RWPE1 (cell line): ENCODE results near the gene PHYKPL.
"Not testable (repeated sequence)": the region's sequence is repeated elsewhere in the genome, so short reads cannot be mapped to it uniquely, and the experiment has no call there.

Source experiments
- CTCF ChIA-PET: fragments of 350-600 bp; sonication (Branson Sonifier 250); formaldehyde crosslinking; extraction: SDS; loops from one replicate; lab custom pipeline; 2021; lab: Yijun Ruan, JAX
- POLR2A ChIA-PET: fragments of 400-600 bp; formaldehyde crosslinking; extraction: SDS; loops from one replicate; lab custom pipeline; 2020; ENCODE audit warnings: antibody characterized with exemption; ENCODE audit not compliant: low non-redundant PET; lab: Yijun Ruan, JAX
- DNase-seq: peaks from one replicate; pipeline ENCODE4 v3.0.0; 2012; ENCODE audit warnings: low spot score
- H3K27ac ChIP-seq: fragments of 450-650 bp; 2 replicates; pipeline ENCODE4 v1.5.1; 2017
- CTCF ChIP-seq: fragments of 450-650 bp; conservative IDR thresholded peaks from 2 replicates; pipeline ENCODE4 v1.5.1; 2017; ENCODE audit warnings: low read depth, mild to moderate bottlenecking

Gene PHYKPL

GRCh38 chr5:178259623-178260536 is 27.3 kb upstream of the PHYKPL start:
- ChIA-PET CTCF (interaction anchor here (1.1 kb wide), 1 partner anchor 20 kb away, joined by 4 read pairs; no protein-coding TSS in a partner anchor), POLR2A (no interaction called here)
- no peak for DNase-seq
- TF ChIP-seq CTCF: no peak
- H3K27ac ChIP-seq: no peak overlapping the region

- ChIA-PET CTCF (interaction anchor here (0.7 kb wide), 1 partner anchor 1354 kb away, joined by 3 read pairs; no protein-coding TSS in a partner anchor), POLR2A (no interaction called here)
- no peak for DNase-seq
- H3K27ac ChIP-seq: no peak overlapping the region
- TF ChIP-seq CTCF: no peak
Observed at GRCh38 chr5:178257650-178258049, 25.0 kb upstream of the PHYKPL start.

GRCh38 chr5:178256746-178257145 is 24.1 kb upstream of the PHYKPL start:
- ChIA-PET CTCF (no interaction called here), POLR2A (no interaction called here)
- H3K27ac ChIP-seq: no peak overlapping the region
- DNase-seq: no peak
- TF ChIP-seq CTCF: no peak

GRCh38 chr5:178253632-178254031 is 21.0 kb upstream of the PHYKPL start:
- not testable (repeated sequence) for DNase-seq, H3K27ac ChIP-seq

GRCh38 chr5:178252258-178252657 is 19.7 kb upstream of the PHYKPL start:
- no peak for TF ChIP-seq CTCF
- DNase-seq: no peak
- CTCF ChIA-PET: interaction anchor here (0.6 kb wide), 1 partner anchor 1645 kb away, joined by 3 read pairs; no protein-coding TSS in a partner anchor
- H3K27ac ChIP-seq: no peak overlapping the region
- POLR2A ChIA-PET: no interaction called here

More at GRCh38 chr5:178253632-178254031, 21.0 kb upstream of the PHYKPL start:
- POLR2A ChIA-PET: not testable (repeated sequence)
- CTCF ChIA-PET: interaction anchor here (0.7 kb wide), 1 partner anchor 477 kb away, joined by 4 read pairs; no protein-coding TSS in a partner anchor

GRCh38 chr5:178250263-178250662 is 17.7 kb upstream of the PHYKPL start:
- ChIA-PET CTCF (interaction anchor here (0.6 to 1.6 kb wide), 3 partner anchors 16 to 595 kb away, joined by 3 to 4 read pairs (median 4); no protein-coding TSS in a partner anchor), POLR2A (no interaction called here)
- no peak for DNase-seq
- H3K27ac ChIP-seq: no peak overlapping the region
- no peak for TF ChIP-seq CTCF
